TTC549 (cell line): ENCODE results near the gene CHRNA4.

Experiments used
- FAIRE-seq: peaks from 2 replicates; lab custom pipeline; 2012; peaks lifted over from hg19 to GRCh38; lab: Jason Lieb, UNC

Gene CHRNA4

DNA sequence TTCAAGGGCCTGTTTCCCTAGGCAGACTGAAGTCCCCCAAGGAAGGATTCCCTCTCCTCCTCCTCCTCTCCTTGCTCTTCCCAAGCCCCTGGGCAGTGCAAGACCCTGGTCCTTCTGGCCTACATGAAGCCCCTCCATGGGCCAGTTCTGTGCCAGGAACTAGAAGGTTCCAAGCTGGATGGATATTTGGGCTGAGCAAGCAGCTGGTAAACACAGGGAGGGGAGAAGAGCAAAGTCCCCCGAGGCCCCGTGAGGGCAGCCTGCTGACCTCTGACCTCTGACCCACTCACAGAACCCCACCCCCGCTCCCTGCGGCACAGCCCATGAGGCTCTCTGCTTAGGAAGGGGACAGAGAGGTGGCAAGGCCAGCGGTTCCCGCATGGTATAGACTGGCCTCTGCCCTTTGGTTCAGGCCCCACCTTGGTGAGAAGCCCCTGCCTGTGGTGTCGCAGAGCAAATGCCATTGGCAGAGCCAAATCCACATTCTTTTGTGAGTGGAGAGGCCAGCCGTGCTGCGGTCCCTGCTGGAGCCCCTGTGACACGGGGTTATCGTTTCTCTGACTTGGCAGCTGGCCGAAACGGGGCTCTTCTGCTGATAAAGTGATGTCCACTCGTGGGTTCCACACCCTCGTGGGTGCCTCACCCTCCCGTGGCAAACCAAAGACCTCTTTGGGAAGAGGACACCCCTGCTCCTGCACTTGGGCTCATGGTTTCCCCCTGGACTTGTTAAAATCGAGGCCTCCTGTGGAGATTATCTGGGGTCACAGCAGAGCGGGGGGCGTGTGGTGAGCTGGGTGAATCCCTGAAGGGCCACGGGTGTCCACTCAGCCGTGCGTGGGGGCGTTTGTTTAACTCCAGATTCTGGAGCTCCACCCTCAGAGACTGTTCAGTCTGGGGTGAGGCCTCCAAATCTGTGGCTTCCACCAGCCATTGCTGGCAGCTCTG, 2.1 kb upstream of the CHRNA4 start:
- no peak for FAIRE-seq

DNA sequence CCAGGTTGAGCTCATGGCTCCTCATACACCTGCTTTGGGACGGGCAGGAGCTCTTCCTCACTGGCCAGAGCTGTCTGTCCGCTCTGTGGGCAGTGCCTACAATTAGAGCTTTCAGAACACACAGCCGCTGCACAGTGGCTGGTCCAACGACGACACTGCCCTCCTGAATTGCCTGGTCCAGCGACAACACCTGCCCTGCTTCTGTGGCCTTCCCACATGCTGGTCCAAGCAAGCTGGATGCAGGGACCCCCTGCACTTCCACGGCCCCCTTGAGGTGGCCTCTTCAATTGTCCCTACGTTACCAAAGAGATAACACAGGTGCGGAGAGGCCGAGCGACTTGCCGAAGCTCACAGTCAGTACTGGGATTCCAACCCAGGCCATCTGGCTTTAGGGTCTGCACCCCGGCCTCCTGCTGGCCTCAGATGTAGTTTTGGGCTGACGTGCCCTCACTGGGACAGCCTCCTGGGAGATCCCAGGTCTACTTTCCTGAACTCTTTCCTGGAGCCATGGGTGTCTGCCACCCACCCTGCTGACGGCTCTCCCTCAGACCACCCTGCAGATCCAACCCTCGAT, 1.4 kb upstream of the CHRNA4 start:
- no peak for FAIRE-seq

DNA sequence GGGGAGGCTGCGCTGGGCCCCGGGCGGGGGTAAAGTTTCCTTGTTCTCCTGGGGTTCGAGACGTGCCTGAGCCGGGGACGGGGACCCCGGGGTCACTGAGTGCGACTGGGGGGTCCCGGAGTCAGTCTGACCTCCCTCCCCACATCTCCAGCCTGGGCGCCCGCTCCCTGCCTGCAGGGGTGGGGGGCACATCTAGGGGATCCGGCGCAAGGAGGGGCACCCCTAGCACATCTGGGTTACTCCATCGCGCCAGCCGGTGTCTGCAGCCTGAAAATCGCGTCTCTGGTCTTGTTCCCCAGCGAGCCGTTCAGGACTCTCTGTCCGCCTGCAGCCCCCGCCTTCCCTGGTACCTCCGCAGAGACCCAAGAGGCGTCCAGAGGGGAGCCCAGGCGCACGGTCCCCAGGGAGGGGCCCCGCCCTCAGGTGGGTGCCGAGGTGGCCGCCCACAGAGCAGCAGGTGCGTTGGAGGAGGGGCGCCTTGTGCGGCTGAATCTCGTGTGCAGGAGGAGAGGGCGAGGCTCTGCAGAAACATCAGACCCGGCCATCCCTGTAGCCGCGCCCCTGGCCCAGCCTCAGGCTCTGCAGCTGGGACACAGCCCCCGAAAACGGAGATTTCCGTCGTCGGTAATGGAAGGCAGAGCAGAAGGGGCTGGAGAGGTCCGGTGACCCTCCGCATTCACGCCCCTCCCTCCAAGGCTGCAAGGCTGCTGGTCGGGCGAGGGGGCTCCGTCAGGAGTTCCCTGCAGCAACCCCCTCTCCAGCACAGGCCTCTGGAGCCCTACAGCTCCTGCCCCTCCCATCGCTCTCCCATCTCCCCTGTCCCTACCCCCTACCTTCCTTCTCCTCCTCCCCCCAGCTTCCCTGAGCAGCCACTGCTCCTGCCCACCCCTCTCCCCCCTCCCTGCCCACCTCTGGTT, 628 bp upstream of the CHRNA4 start:
- no peak for FAIRE-seq

DNA sequence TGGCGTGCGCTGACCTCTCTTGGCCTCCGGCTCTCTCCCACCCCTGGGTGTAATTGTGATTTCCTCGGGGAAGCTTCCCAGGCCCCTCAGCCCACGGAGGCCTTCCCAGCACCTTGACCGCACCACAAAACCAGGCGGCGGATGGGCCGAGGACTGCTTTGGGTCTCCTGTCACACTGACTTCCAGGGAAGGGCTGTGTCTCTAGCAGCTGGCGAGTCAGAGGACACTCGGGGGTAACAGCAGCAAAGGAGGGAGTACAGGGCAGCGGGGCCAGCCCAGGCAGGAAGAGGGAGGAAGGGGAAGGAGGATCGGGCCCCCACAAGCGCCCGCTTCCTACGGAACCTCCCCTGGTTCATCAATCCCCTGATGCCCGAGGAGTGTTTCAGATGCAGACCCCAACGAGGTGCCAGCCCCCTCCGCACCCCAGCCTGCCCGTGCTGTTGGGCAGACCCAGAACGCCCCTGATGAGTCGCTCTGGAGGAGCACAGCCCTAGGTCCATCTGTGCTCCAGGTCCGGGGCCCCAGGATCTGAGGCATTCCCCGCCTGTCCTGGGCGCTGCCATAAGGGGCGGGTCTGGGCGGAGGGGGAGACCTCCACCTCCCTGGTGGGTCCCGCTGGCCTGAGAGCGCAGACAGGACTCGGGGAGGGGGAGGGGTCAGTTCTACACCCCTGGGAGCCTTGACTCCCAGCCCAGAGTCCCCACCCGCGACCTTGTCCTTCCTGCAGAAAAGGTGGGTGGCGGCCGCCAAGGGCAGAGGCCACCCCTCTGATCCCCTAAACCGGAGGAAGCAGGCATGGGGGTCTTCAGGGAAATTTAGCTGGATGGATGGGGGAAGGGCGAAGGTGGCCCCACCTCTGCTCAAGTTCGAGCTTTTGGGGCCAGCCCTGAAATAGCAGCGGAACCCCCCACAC, 956 bp downstream of the CHRNA4 start:
- no peak for FAIRE-seq

DNA sequence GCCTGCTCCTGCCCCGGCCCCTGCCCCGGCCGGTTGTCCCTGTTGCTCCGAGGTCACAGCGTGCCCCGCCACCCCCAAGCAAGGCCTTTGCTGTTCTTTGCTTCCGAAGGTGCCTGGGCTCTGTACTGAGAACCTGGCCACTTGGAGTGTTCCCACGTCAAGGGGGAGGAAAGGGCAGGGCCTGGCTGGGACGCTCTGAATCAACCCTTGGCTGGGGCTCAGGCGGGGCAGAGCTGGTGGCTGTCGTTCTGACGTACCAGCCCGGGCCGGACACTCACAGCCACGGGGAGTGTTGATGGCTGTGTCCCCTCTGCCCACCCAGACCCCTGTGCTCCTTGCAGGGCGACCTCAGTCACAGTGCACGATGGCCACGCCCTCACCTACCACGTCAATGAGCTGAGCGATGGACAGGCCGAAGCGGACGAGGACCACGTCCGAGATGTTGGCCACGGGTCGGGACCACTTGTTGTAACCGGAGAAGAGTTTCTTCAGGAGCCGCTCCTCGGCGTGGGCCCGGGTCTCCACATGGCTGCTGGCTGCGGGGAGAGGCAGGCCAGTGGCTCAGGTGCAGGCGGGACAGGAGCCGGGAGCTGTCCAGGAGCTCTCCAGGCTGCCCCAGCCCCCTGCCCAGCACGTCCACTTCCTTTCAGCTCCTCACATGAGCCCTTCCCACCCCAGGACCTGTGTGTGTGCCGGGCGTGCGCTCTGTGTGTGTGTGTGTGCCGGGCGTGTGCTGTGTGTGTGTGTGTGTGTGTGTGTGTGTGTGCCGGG, 1.8 kb downstream of the CHRNA4 start:
- no peak for FAIRE-seq

DNA sequence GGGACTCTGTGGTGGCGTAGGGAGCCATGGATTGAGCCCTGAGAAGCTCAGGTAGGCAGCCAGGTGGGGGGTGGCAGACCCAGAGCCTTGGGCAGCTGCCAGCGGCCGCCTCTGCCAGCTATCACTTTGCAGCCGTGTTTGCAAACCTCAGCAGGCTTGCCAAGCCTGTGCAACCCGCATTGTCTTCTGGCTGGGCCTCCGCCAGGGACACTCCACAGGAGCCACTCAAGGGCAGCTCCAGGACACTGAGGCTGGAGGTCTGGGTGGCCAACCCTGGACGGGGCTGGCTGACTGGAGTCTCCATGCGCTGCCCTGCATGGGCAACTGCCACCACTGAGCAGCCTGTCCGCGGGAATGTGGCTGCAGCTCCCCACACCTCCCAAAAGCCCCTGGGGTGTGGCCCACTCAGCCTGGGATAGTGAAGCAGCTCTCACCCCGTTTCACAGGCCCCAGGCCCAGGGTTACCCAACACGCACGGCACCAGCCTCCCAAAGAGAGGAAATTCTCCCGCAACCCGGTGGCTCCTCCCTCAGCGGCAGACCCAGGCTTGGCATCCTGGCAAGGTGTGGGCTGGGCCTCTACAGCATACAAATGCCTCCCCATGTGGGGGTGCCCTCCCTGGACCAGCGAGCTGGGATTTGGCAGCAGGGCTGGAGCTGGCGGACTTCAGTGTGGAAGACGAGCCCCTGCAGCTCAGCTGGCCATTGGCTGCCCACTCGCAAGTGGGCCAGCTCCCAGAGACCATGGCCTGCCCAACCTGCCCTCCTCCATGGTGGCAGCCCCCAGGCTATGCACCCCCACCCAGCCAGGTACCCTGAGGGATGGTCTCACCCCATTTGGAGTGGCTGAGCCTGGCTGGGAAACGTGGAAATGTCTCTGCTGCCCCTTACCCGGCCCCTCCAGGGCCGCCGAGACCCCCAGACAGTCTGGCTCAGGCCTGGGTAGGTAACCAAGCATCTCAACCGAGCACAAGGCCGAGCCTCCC, 2.9 kb downstream of the CHRNA4 start:
- FAIRE-seq, result no peak

DNA sequence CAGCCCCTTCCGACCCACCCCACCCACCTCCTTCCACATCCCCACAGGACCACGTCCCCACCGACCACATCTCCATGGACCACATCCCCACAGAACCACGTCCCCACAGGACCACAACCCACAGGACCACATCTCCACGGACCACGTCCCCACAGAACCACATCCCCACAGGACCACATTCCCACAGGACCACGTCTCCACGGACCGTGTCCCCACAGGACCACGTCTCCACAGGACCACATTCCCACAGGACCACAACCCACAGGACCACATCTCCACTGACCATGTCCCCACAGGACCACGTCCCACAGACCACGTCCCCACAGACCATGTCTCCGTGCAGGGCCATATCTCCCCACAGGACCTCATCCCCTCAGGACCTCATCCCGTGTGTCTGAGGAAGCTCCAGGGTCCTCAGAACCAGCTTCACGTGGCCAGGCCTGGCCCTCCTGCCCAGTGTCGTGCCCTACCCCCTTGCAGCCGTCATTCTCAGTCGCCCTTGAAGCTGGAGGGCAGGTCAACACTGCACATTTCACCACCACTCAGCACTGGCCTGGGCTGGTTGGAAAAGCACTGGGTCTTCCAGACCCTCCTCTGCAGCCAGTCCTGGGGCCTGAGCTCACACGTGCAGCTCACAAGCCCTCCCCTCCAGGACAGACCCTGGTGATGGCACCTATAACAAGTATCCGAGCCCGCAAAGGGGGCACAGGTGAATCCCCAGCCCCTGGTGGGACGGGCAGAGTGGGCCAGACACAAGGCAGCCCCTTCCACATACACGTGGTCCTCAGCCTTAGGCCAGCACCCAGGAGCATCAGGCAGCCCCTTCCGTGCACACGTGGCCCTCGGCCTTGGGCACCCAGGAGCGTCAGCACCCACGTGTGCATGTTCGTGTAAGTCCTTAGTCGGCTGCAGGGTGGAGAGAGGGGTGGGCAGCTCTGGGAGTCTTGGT, 3.9 kb downstream of the CHRNA4 start:
- no peak for FAIRE-seq

DNA sequence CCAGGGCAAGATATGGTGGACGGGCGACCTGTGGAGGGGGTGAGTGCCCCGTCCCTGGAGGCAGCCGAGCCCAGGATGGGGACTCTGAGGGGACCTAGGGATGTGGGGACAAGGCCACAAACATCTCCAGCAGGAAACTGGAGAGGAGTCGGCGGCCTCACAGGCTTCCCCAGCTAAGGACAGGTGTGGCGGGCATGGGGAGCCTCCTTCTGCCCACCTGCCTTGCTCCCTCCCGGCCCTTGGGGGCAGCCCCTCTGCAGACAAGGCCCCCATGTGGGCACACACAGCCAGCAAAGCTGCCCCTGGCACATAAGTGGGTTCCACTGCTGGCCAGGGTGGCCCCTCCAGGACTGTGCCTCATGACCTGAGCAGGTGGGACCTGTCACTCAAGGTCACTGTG, 4.6 kb downstream of the CHRNA4 start:
- FAIRE-seq, result no peak

DNA sequence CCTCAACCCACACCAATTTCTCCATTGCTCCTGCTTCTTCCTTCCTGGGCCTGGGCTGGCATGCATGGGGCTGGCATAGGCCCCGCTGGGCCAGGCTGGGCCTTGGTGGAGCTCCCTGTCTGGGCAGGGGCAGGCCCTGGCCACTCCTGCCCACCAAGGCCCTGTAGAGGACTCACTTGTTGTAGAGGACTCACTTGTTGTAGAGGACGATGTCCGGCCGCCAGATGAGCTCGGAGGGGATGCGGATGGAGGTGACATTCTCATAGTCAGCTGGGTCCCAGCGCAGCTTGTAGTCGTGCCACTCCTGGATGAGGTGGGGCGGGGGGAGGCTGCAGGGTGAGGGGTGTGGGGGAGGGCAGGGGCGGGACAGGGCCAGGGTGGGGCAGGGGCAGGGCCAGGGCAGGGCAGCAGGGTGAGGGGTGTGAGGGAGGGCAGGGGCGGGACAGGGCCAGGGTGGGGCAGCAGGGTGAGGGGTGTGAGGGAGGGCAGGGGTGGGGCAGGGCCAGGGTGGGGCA, 5.3 kb downstream of the CHRNA4 start:
- no peak for FAIRE-seq

DNA sequence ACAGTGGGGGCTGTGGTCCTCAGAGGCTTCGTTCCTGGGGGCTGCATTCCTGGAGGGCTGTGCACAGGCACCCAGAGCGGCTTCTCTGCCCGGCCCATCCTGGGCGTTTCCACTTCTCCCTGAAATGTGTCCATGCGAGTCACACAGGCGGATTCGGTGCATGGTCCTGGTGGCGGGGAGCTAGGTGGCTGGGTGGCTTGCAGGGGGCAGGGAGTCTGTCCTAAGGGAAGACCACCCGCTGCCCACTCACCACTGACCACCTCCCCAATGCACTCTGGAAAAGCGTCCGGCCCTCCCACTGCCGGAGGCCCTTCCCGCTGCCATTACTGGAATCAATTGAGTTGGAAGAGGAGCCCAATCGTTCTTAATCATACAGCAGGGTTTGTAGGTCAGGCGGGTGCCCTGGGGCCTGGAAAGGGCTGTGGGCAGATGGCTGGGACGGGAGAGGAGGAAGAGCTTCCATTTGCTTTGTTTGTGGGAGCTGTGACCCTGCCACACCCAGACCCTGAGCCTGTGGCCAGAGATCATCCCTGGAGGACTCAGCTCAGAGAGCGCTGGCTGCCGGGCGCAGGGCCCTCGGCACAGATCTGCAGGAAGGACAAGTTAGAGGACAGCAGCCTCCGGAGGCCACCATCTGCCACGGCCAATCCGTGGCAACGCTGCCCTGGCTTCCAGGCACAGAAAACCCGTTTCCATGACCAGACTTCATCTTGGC, 6.4 kb downstream of the CHRNA4 start:
- FAIRE-seq, result no peak

DNA sequence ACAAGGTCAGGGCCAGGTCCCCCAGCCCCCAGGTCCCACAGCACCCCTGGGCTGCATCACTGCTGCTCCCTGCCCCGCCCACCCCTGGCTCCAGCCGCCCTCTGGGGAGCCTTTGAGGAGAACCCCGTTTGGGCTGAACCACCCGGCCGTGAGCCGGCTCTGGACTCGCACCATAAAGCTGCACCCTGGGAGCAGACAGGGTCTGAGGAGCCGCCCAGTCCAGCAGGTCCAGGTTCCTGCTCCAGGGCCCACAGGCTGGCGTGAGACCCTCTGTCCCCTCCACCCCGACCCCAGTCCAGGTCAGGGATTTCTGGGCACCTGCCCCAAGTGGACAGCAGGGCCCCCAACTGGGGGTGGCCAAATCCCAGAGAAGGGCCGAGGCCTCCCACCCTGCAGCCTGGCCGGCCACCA, 8.3 kb downstream of the CHRNA4 start:
- no peak for FAIRE-seq

DNA sequence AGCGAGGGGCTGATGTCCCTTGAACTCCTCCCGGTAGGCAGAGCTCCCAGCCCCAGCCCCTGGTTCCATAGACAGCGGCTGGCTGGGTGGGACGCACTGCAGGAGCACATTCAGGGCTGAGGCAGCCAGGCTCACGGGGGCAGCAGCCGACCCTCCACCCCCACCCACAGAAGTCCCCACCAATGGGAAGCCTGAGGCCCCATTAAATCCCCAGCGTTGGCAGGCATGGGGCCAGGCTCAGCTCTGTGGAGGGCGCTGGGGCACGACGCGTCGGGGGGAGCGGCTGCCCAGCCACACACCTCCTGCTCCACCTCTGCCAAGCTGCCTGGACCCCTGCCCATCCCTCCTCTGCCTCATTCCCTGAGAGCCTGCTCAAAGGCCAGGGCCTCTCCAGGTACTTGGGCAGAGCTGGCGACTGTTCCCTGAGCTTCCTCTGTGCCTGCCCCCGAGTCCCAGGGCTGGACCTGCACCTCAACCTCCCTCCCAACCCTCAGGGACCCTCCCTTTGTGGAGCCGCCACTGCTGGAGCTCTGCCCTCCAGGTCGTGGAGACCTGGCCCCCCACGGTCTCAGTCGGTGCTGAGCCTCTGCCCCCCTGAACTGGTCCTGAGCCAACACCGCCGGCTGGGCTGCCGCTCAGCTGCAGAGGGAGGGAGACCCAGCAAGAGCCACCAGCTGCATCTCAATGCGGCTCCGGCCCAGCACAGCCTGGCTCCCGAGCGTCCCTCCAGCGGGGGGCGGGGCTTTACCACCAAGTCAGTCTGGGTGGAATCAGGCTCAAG, 9.1 kb downstream of the CHRNA4 start:
- no peak for FAIRE-seq

DNA sequence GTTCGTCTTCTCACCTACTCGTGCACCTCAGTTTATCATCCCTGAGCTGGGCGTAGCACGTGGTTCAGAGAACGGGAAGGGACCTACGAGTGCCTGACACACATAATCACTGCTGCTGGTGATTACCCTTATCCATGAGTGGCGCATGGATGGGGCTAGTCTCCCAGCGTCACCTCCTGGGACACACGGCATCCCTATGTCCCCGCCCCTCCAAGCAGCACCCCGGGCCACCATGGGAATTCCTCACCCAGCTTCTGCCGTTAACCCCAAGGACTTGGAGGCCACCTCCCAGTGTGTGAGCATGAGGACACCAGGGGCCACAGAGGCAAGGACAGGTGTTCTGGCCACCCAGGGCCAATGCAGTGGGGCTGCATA, 9.8 kb downstream of the CHRNA4 start:
- no peak for FAIRE-seq

DNA sequence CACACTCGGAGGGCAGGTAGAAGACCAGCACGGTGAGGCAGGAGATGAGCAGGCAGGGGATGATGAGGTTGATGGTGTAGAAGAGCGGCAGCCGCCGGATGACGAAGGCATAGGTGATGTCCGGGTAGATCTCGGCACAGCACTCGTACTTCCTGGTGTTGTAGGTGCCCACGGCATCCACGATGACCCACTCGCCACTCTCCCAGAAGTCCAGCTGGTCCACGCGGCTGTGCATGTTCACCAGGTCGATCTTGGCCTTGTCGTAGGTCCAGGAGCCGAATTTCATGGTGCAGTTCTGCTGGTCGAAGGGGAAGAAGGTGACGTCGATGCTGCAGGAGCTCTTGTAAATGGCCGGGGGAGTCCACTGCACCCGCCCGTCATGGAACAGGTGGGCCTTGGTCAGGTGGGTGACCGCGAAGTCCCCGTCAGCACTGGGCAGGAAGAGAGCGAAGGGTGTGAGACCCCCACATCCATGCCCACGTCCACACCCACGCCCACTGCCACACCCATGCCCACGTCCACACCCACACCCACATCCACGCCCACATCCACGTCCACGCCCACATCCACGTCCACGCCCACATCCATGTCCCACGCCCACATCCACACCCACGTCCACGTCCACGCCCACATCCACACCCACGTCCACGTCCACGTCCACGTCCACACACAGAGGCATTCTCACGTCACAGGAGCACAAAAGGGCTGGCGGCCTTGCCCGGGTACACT, 10.4 kb downstream of the CHRNA4 start:
- no peak for FAIRE-seq

DNA sequence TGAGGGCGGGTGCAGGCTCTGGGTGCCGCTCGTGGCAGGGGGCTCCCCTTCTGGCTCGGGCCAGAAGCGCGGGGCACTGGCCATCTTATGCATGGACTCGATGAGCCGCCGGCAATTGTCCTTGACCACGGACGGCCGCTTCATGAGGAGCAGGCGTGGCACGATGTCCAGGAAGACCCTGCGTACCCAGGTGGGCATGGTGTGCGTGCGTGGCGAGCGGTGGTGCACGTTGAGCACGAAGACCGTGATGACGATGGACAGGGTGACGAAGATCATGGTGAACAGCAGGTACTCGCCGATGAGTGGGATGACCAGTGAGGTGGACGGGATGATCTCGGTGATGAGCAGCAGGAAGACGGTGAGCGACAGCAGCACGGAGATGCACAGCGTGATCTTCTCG, 11.0 kb downstream of the CHRNA4 start:
- FAIRE-seq, result no peak

DNA sequence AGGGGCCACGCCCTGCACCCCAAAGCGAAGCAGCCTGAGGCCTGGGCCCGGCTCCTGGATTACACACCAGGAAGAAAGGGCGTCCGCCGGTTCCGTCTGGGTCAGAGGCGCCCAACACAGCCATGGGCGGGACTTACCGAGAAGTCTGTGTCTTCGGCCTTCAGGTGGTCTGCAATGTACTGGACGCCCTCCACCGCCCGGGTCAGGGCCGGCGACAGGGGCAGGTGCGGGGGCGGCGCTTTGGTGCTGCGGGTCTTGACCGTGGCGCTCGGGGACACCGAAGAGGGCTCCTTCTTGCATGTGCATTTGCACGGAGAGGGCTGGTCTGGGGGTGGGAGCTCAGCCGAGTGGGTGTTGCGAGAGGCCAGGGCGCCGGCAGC, 11.6 kb downstream of the CHRNA4 start:
- no peak for FAIRE-seq
